ENCODE measurements around the gene UTP15.
A peak's percentile ranks its signal among the peaks of the same experiment; 100 is the strongest.

The UTP15 gene

GRCh38 chr5:73565139-73565968, at the start of gene UTP15, which contains the start of gene ANKRA2:
Gene UTP15, plus strand, starts transcription at chr5:73565743. Its CDS starts 1,602 bp downstream, at chr5:73567345.
Gene ANKRA2, minus strand, starts transcription at chr5:73565639. Its CDS starts 2,758 bp downstream, at chr5:73562881.
- DNase-seq (ENCODE audit: low spot score) = peak; percentile 99

GRCh38 chr5:73519531-73520283, 45.8 kb upstream of the UTP15 start:
- peak; percentile 71 for DNase-seq (ENCODE audit: low spot score)

GRCh38 chr5:73522989-73523388, 42.6 kb upstream of the UTP15 start:
- no peak for DNase-seq (ENCODE audit: low spot score)

DNA sequence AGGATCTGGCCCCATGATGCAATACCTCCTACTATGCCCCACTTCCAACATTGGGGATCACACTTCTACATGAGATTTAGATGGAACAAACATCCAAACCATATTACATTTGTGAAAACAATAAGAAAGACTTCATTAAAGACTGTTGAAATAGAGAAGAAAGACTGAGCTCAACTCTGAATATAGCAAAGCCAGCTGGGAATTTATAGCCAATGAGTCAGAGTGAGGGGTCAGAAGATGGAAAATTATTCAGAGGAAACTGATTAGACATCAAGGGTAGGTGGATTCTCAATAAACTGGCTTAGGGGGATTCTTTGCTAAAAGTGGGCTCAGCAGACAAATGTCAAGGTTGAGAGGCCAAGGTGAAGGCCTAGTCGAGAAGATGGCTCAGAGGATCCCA, 41.7 kb upstream of the UTP15 start:
- no peak for DNase-seq (ENCODE audit: low spot score)

DNA sequence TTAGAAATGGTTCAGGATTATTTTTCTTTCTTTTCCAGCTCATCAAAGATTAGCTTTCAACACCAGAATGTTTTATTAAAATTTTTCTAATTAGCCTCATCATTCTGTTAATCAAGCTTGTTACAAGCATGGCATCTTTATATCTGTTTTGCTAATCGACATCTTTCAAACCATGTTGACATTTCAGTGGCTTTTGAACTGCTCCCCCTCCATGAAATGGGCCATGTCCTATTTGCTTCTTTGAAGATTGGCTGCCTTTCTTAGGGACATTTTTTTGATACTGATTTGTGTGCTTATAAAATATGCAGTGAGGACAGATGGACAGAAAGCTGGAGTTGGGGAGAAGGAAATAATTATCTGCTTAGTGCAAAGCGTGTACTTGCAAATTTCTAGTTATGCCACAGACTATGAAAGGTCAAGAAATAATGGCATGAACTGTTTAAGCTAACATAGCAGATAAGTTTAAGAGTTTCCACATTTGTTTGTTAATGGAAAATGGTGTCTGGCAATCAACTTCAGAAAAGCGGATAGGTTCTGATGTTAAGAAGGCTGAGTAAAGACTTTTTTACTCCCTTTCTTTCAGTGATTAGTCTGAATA, 39.8 kb upstream of the UTP15 start:
- no peak for DNase-seq (ENCODE audit: low spot score)

DNA sequence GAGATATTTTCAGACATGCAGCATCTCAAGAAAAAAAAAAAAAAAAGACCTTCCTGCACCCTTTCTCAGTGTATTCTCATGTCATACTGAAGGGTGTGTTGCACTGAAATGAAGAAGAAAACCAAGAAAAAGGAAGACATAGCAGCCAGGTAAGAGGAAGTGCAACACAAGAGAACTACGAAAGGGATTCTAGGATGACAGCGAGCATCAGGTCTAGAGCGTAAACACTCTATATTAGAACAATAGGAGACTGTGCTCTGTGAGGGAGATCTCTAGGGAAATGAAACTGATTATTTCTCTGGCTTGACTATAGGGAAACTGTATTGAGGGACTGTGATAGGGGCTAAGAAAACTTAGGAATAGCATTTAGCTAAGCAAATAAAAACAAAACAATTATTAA, 37.3 kb upstream of the UTP15 start:
- no peak for DNase-seq (ENCODE audit: low spot score)

DNA sequence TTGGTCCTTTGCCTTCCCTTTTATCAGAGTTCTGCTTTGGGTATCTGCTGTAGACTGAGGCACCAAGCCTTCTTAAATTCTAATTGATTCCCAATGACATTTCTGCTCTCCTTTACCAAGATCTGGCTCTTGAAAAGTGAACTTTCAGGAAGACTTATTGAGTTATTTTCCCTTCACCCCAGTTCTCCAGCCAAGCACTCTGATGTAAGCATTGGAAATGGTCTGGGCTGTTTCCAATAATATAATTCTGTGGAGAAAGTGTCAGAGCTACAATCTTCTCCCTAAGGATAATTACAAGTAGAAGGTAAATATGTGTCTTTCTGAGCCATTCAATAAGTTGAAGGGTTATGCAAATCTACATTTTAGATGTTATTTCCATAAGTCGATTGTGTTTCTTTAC, 36.5 kb upstream of the UTP15 start:
- DNase-seq (ENCODE audit: low spot score) = no peak

GRCh38 chr5:73531356-73531755, 34.2 kb upstream of the UTP15 start:
- DNase-seq (ENCODE audit: low spot score) = no peak

GRCh38 chr5:73532195-73532594, 33.3 kb upstream of the UTP15 start:
- DNase-seq (ENCODE audit: low spot score) = no peak

GRCh38 chr5:73534011-73534644, 31.4 kb upstream of the UTP15 start:
- no peak for DNase-seq (ENCODE audit: low spot score)

DNA sequence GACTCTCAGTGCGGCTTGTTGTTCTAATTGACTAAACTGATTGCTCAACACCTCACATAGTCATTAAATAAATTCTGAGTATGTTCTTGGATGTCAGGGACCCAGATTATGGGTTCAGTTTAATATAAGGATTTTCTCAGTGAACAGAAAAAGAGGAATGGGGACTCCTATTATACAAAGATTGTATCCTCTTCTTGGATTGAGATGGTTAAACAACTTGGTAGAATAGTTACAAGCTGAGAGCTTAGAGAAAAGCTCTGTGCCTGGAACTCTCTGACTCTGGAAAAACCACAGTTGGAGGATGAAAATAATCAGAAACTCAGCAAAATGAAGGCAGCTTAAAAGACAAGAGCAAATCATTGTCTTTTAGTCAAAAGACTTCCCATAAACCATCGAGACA, 30.6 kb upstream of the UTP15 start:
- DNase-seq (ENCODE audit: low spot score) = no peak

DNA sequence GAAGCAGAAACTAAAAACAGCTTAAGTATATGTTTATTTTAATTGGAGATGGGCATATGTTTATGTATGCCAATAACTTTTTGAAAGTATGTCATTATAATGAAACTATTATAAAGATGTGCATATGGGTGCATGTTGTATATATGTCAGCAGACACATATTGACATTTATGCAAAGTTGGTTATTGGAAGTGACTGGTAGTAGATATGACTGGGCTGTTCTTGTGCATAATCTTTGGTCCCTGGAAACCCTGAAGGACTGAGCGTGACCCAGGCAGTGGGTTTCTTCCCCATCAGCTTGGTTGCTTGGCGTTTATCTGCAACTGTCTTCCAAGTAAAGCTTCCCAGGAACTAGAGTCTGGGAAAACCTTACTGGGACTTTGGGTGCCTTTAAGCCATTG, 25.8 kb upstream of the UTP15 start:
- no peak for DNase-seq (ENCODE audit: low spot score)

DNA sequence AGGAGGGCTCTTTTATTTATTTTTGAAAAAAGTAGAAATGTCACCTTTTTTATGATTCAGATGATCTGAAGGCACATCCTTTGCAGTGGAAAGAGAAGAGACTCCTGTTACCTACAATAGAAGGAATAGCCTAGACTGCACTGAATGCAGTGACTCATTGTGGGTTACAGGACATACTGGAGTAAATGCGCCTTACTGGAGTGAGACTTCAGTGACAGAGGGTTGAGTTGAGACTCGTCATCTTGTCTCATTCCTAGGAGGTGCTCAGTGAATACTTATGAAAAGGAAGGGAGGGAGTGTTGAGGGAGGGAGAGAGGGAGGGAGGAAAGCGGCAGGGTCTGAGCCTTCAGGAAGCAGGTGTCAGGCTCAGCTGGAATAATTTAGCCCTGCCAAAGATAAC, 25.4 kb upstream of the UTP15 start:
- no peak for DNase-seq (ENCODE audit: low spot score)

DNA sequence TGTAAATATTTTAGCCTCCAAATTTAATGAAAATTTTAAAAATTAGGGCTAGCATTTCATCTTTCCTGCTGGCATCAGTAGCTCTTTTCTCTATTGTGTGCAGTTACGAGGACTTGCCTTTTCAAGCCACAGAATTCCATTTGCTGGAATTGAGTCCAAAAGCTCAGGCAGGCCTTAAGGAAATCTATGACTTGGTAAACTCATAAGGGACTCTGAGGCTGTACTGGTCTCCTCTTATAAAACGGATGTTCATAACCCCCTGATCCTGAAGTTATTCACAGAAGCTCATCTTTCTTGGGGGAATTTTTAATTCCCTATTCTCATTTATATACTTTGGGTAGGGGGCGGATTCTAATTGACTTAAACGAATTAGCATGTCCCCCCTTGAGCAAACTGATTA, 23.5 kb upstream of the UTP15 start:
- DNase-seq (ENCODE audit: low spot score) = no peak

- DNase-seq (ENCODE audit: low spot score) = no peak
Measured at GRCh38 chr5:73544429-73545402, 20.8 kb upstream of the UTP15 start.

GRCh38 chr5:73545403-73545779, 20.2 kb upstream of the UTP15 start:
- no peak for DNase-seq (ENCODE audit: low spot score)

DNA sequence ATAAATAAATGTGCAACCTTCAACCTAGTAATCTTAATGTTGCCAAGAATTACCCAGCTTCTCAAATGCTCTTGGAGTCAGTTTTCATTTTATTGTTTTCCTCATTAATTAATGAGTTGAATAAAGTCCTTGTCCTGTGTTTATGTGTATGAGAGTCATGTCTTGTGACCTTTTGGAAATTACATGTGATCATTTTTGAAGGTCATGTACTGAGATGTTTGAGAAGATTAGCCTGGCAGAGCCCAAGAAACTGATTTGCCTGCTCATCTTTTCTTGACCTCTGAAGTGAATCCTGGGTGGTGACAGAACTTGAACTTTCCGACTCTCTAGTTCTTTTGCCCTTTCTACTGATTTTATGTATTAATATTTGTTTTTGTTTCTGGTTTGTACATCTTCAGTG, 15.5 kb upstream of the UTP15 start:
- DNase-seq (ENCODE audit: low spot score) = no peak

DNA sequence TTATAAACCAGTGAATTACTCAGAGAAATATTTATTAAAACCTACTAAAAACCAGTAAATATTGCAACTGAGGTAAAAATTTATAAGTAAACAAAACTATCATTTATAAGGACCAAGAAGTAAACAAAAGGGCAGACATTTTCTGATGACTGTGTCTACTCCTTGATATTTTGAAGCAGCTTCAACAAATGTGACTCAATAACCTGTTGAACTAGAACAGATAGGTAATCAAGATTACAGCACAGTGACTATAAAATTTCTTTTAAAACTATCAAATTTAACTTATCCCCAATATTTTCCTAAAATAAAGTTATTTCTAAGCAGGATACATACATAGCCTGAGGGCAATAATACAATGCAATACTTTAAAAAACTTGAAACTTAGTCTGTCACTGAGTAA, 12.9 kb upstream of the UTP15 start:
- DNase-seq (ENCODE audit: low spot score) = no peak

GRCh38 chr5:73558950-73559349, 6.6 kb upstream of the UTP15 start:
- no peak for DNase-seq (ENCODE audit: low spot score)

- no peak for DNase-seq (ENCODE audit: low spot score)
Measured at GRCh38 chr5:73564018-73564417, 1.5 kb upstream of the UTP15 start.

DNA sequence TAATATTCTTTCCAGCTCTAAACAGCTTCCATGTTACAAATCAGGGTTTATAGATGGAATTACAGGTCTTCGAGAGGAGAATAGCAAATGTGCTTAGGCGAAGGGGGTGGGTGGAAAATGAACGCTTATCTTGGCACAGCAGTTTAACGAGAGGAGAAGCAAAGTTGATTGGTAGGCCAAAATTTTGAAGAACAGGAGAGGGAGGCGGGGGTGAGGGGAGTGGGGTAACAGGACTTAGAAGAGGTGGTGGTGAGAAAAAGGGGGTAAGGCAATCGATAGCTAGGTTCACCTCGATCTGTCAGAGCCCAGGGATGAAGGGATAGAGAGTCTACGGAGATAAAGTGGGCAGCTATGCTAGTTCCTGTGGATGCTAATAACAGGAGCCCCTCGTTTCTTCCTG, 868 bp upstream of the UTP15 start:
- no peak for DNase-seq (ENCODE audit: low spot score)
